Spleen (tissue), 11 donors: ENCODE measurements around the gene PHYKPL. TPM values are rescaled to one million over a fixed set of nuclear protein-coding genes. Genes with fewer than 3 reads are reported as not detected.
A peak's percentile ranks its signal among the peaks of the same experiment; 100 is the strongest.

Experiments
- DNase-seq: peaks from one replicate; pipeline ENCODE4 v3.0.0-alpha.2; 2020
- H3K27ac ChIP-seq, 8 donors: fragments of 200-600 bp; sonication (generic) in 7 of 8; 1 replicate in 4 of 8; 2 replicates in 4 of 8; pipeline versions ENCODE4 v1.5.0 to v1.8.0; 2016 to 2021; ENCODE audit warnings: inconsistent platforms in 4 of 8, mild to moderate bottlenecking in 4 of 8, moderate library complexity in 1 of 8
- H3K27me3 ChIP-seq, 7 donors: fragments of 200-600 bp; sonication (generic) in 6 of 7; replicated peaks in 1 of 7; 1 replicate in 4 of 7; 2 replicates in 3 of 7; pipeline versions ENCODE4 v1.5.0 to v1.8.0; 2016 to 2021; ENCODE audit warnings: inconsistent platforms in 3 of 7, mild to moderate bottlenecking in 1 of 7
- H3K36me3 ChIP-seq, 6 donors: fragments of 200-600 bp; sonication (generic) in 5 of 6; 1 replicate in 4 of 6; 2 replicates in 2 of 6; pipeline versions ENCODE4 v1.5.0 to v1.8.0; 2016 to 2021; ENCODE audit warnings: inconsistent platforms in 2 of 6
- H3K4me1 ChIP-seq, 6 donors: fragments of 200-600 bp; sonication (generic) in 5 of 6; 1 replicate in 3 of 6; 2 replicates in 3 of 6; pipeline versions ENCODE4 v1.5.0 to v1.8.0; 2016 to 2021; ENCODE audit warnings: inconsistent platforms in 3 of 6
- H3K4me3 ChIP-seq, 8 donors: fragments of 200-600 bp; sonication (generic) in 7 of 8; 1 replicate in 4 of 8; 2 replicates in 4 of 8; pipeline versions ENCODE4 v1.5.0 to v1.8.0; 2016 to 2021; ENCODE audit warnings: inconsistent platforms in 4 of 8, mild to moderate bottlenecking in 4 of 8, moderate library complexity in 2 of 8
- H3K9me3 ChIP-seq, 8 donors: fragments of 200-600 bp; sonication (generic) in 7 of 8; 1 replicate in 4 of 8; 2 replicates in 4 of 8; pipeline versions ENCODE4 v1.5.0 to v1.8.0; 2016 to 2021; ENCODE audit warnings: inconsistent platforms in 4 of 8
- POLR2A ChIP-seq, 3 donors: fragments of 450-650 bp; IDR thresholded peaks; one replicate each; pipeline ENCODE4 v1.5.1; 2017; ENCODE audit warnings: antibody characterized with exemption in 3 of 3, mild to moderate bottlenecking in 1 of 3
- POLR2AphosphoS5 ChIP-seq, 3 donors: sonication (generic); formaldehyde crosslinking; IDR thresholded peaks; one replicate each; pipeline ENCODE4 v1.5.1; 2017; ENCODE audit warnings: antibody characterized with exemption in 3 of 3
- WGBS, 5 donors: extraction: QIAGEN DNeasy Blood & Tissue Kit in 3 of 5; methylation state at CpG; one replicate each; pipeline versions ENCODE4 v1.1.5 to v1.1.7; 2013 to 2018; 5-methylcytosine and 5-hydroxymethylcytosine counted together
- intact Hi-C: fragments of 100-400 bp; cut with DNase I; formaldehyde crosslinking; loops from one replicate; pipeline ENCODE4 v1.15.0; 2023; ENCODE audit warnings: low total_unique reads
- polyA plus RNA-seq, 3 donors: library from polyadenylated mRNA; stranded (reverse); fragments of 200-250 nt; gene quantifications; one replicate each; pipeline ENCODE4 v1.2.1, GENCODE V29; 2013
- total RNA-seq, 7 donors: library from RNA; depleted of rRNA in 3 of 7; stranded (reverse); fragments of >200 nt in 3 of 7; fragmentation: NEBNext Ultra II Directional in 4 of 7; extraction: Animal tissue kit (Norgen Biotek cat#: 25700) in 4 of 7; gene quantifications; one replicate each; pipeline versions ENCODE4 v1.1.0 to v1.2.1, GENCODE V29; 2016 to 2021
- TF ChIP-seq, protein P1 (sequence below), 11 experiments: fragments of 200-600 bp in 7 of 11; fragments of 450-650 bp in 4 of 11; sonication (generic) in 4 of 11; IDR thresholded peaks in 8 of 11; conservative IDR thresholded peaks in 3 of 11; 1 replicate in 7 of 11; 2 replicates in 4 of 11; pipeline versions ENCODE4 v1.4.0 to v1.8.0; 2016 to 2021; ENCODE audit warnings: antibody characterized with exemption in 11 of 11, inconsistent platforms in 4 of 11, mild to moderate bottlenecking in 1 of 11
- donor health status: healthy with polysubstance abuse.
- donor health status: DM: no; HTN: no; CAD: no; lungs with moderate emphysema.
- donor health status: DM: no; HTN: no; CAD: no.
- donor health status: Bipolar disorder and iron deficiency.
- donor health status: healthy.
- donor health status: DM: no; HTN: no; CAD: no.
- donor health status: DM: yes; HTN: yes; CAD: no.

PHYKPL gene
- total and polyA plus RNA-seq, 10 donors, result 46.9 to 209 (median 105) TPM

DNA sequence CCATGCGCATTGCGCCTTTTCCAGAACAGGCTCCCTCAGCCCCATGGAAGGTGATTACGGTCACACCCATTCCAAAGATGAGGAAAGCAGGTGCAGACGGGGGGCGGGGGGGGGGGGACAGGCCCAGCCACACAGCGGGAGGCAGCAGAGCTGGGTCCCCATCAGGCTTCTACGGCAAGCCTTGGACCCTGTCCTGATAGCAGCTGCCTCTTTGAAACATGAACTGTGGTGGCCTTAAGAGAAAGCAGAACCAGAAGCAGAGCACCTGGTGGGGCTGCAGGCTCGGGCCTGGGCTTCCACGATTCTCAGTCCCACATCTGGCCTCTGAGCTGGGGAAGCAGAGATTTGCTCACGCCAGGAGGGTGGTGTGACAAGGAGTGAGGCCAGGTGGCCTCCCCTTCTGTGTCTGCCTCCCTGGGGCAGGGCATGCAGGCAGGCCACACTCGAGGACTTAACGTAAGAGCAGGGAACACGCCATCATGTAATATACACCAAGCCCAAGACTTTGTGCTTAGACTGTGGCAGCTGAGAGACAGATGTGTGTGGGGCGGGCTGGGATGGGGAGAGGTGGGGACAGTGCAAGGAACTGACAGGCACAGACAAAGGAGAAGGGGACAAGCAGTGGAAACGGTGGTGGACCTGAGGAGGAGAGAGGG lies 14.2 kb upstream of the PHYKPL start:
- DNase-seq, result no peak
- peaks cover 0 to 28% (median 9%) of the 10 kb centered on the region in 6 donors for H3K4me1 ChIP-seq
- 73 to 82% (median 76%) methylated on average over 15 of the region's 15 CpGs for WGBS, 5 donors
- no peaks in the 10 kb centered on the region for H3K36me3 ChIP-seq
- H3K9me3 ChIP-seq, result no peaks in the 10 kb centered on the region
- intact Hi-C loops, result no loop called here
- no peak overlapping the region for H3K27ac ChIP-seq
- no peak overlapping the region for H3K4me3 ChIP-seq
- TF ChIP-seq POLR2A (IDR thresholded peaks at IDR 0.05) (no peak), POLR2AphosphoS5 (IDR thresholded peaks at IDR 0.05) (no peak)
- TF ChIP-seq, protein P1, sequence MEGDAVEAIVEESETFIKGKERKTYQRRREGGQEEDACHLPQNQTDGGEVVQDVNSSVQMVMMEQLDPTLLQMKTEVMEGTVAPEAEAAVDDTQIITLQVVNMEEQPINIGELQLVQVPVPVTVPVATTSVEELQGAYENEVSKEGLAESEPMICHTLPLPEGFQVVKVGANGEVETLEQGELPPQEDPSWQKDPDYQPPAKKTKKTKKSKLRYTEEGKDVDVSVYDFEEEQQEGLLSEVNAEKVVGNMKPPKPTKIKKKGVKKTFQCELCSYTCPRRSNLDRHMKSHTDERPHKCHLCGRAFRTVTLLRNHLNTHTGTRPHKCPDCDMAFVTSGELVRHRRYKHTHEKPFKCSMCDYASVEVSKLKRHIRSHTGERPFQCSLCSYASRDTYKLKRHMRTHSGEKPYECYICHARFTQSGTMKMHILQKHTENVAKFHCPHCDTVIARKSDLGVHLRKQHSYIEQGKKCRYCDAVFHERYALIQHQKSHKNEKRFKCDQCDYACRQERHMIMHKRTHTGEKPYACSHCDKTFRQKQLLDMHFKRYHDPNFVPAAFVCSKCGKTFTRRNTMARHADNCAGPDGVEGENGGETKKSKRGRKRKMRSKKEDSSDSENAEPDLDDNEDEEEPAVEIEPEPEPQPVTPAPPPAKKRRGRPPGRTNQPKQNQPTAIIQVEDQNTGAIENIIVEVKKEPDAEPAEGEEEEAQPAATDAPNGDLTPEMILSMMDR (IDR thresholded peaks at IDR 0.05 in 8 of 11, conservative IDR thresholded peaks at IDR 0.05 in 3 of 11), result no peak
- H3K27me3 ChIP-seq, result no peaks in the 10 kb centered on the region

DNA sequence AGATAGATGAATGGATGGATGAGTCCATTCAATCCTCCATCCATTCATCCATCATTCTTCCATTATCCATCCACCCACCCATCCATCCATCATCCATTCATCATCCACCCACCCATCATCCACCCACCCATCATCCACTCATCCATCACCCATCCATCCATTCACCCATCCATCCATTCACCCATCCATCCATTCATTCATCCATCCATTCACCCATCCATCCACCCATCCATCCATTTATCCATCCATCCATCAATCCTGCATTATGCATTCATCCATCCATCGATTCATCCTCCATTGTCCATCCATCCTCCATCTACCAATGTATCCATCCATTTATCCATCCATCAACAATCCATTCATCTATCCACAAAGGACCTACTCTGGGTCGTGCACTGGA lies 12.8 kb upstream of the PHYKPL start:
- TF ChIP-seq, protein P1 (IDR thresholded peaks at IDR 0.05 in 8 of 11, conservative IDR thresholded peaks at IDR 0.05 in 3 of 11), result no peak
- TF ChIP-seq POLR2AphosphoS5 (IDR thresholded peaks at IDR 0.05) (no peak), POLR2A (IDR thresholded peaks at IDR 0.05) (no peak)
- intact Hi-C loops, result no loop called here
- no peaks in the 10 kb centered on the region for H3K36me3 ChIP-seq
- H3K4me3 ChIP-seq, result no peak overlapping the region
- DNase-seq, result no peak
- peaks cover 3 to 40% (median 21%) of the 10 kb centered on the region in 6 donors for H3K4me1 ChIP-seq
- H3K27me3 ChIP-seq, result no peaks in the 10 kb centered on the region
- 91 to 94% (median 93%) methylated on average over 2 of the region's 2 CpGs for WGBS, 5 donors
- no peaks in the 10 kb centered on the region for H3K9me3 ChIP-seq
- H3K27ac ChIP-seq, result no peak overlapping the region

DNA sequence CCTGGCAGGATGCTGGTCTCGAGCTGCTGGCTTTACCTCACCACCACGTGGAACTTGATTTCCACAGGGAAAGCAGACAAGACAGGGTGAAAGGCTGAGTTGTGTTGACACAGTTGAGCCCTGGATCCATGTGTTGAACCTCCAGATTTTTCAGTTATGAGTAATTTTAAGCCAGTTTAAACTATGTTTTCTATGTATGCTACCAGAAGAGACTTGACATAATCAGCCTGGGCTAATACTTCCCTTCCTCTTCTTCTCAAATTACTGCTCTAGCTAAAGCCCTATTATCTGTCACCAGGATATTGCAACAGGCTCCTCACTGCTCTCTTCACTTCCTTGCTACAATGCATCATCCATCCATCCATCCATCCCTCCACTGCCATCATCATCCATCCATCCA lies 12.0 kb upstream of the PHYKPL start:
- Histone ChIP-seq H3K27ac (peak overlapping the region in 3 of 8 donors; percentile 30 to 58 (median 30)), H3K4me1 (peaks cover 7 to 46% (median 29%) of the 10 kb centered on the region in 6 donors), H3K36me3 (no peaks in the 10 kb centered on the region), H3K4me3 (no peak overlapping the region), H3K27me3 (no peaks in the 10 kb centered on the region), H3K9me3 (no peaks in the 10 kb centered on the region)
- no peak for DNase-seq
- intact Hi-C loops, result no loop called here
- 70 to 83% (median 82%) methylated on average over 2 of the region's 2 CpGs for WGBS, 5 donors
- TF ChIP-seq POLR2AphosphoS5 (IDR thresholded peaks at IDR 0.05) (no peak), POLR2A (IDR thresholded peaks at IDR 0.05) (no peak)
- TF ChIP-seq, protein P1 (IDR thresholded peaks at IDR 0.05 in 8 of 11, conservative IDR thresholded peaks at IDR 0.05 in 3 of 11), result no peak

DNA sequence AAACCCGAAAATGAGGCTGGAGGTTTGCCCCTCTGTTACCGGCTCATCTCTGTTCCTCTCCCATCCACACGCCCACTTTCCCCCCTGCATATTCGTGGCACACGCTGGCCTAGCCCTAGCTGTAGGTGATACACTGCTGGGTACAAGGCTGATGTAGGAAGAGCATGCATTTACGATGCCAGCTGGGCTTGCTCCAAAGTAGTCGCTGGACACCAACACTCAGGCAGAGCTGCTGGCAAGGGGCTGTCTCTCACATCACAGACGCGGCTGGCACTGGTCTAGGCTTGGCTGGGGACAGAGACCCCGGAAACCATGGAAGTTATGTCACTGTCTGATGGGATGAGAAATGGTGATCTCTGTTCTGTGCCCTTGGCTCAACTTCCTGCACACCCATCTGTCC lies 9.8 kb upstream of the PHYKPL start:
- Histone ChIP-seq H3K4me3 (no peak overlapping the region), H3K27me3 (no peaks in the 10 kb centered on the region), H3K27ac (peak overlapping the region in 2 of 8 donors; percentile 86 to 91), H3K4me1 (peaks cover 18 to 51% (median 45%) of the 10 kb centered on the region in 6 donors), H3K9me3 (no peaks in the 10 kb centered on the region), H3K36me3 (no peaks in the 10 kb centered on the region)
- intact Hi-C loops, result no loop called here
- DNase-seq, result no peak
- TF ChIP-seq POLR2AphosphoS5 (IDR thresholded peaks at IDR 0.05) (no peak), POLR2A (IDR thresholded peaks at IDR 0.05) (no peak)
- TF ChIP-seq, protein P1 (IDR thresholded peaks at IDR 0.05 in 8 of 11, conservative IDR thresholded peaks at IDR 0.05 in 3 of 11), result no peak
- 76 to 88% (median 80%) methylated on average over 10 of the region's 10 CpGs for WGBS, 5 donors
